ENCODE results near the gene TRAF3IP1. TPM values are rescaled to one million over a fixed set of nuclear protein-coding genes. Genes with fewer than 3 reads are reported as not detected.

The TRAF3IP1 gene
- total and polyA plus RNA-seq, 3 donors from 2014 or later = 22.1 to 40.9 (median 38.0) TPM

DNA sequence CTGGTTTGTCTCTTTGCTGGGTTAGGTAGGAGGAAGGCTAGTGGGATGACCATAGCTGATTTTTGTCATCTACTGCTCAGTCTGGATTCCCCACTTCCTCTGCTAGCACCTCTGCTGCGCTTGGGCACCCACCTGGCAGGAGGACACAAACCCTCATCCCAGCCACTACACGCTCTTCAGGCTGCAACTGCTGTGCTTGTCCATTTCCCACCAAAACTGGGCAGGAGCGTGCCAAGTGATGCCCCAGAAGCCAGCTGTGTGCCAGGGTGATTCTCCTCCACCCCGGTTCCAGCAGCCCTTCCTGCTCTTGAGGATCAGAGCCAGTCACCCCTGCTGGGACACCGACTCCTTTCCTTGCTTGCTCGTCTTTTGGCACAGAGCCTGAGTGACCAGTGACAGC lies 16.2 kb upstream of the TRAF3IP1 start:
- peaks cover 16% of the 10 kb centered on the region for H3K4me1 ChIP-seq
- no peak overlapping the region for H3K27ac ChIP-seq
- intact Hi-C loops (cut with DNase I; ENCODE audit: low total_unique reads) = no loop called here
- H3K36me3 ChIP-seq (ENCODE audit: low read depth, missing control alignments) = no peaks in the 10 kb centered on the region
- no peak for TF ChIP-seq POLR2A (IDR thresholded peaks at IDR 0.05)
- TF ChIP-seq, protein P1, sequence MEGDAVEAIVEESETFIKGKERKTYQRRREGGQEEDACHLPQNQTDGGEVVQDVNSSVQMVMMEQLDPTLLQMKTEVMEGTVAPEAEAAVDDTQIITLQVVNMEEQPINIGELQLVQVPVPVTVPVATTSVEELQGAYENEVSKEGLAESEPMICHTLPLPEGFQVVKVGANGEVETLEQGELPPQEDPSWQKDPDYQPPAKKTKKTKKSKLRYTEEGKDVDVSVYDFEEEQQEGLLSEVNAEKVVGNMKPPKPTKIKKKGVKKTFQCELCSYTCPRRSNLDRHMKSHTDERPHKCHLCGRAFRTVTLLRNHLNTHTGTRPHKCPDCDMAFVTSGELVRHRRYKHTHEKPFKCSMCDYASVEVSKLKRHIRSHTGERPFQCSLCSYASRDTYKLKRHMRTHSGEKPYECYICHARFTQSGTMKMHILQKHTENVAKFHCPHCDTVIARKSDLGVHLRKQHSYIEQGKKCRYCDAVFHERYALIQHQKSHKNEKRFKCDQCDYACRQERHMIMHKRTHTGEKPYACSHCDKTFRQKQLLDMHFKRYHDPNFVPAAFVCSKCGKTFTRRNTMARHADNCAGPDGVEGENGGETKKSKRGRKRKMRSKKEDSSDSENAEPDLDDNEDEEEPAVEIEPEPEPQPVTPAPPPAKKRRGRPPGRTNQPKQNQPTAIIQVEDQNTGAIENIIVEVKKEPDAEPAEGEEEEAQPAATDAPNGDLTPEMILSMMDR (IDR thresholded peaks at IDR 0.05) = no peak
- WGBS, 2 donors = 85 to 95% methylated on average over 4 to 6 of the region's 6 CpGs
- no peaks in the 10 kb centered on the region for H3K9me3 ChIP-seq
- DNase-seq = no peak
- H3K4me3 ChIP-seq = no peak overlapping the region
- no peaks in the 10 kb centered on the region for H3K27me3 ChIP-seq

DNA sequence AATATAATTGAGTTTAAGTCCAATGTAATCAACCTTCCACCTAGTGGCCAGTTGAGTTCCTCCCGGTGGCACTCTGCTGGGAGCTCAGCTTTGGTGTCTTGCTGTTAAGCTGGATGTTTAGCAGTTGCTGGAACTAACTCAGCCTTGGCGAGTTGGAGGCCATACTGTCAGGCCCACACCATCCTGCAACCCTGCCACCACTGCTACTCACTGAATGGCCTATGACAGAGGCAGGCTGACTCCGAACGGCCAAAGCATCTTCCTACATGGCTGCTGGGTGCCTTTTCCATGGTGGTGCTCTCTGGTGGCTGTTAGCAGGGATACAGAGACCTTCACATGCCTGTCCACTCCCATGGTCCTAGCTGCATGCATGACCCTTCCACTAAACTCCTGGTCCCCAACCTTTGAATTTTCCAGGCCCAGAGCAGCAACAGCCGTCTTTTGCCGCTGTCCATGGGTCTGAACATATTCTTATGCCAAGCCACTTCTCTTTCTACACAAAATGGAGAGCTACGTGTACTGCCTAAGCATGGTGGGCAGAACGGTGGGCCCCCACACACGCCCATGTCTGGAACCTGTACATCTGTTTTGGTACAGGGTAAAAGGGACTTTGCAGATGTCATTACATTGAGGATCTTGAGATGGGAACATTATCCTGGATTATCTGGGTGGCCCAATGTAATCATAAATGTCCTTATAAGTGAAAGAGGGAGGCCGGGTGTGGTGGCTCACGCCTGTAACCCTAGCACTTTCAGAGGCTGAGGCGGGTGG lies 15.0 kb upstream of the TRAF3IP1 start:
- Histone ChIP-seq H3K9me3 (no peaks in the 10 kb centered on the region), H3K36me3 (ENCODE audit: low read depth, missing control alignments) (no peaks in the 10 kb centered on the region), H3K27me3 (no peaks in the 10 kb centered on the region), H3K4me3 (no peak overlapping the region), H3K27ac (no peak overlapping the region), H3K4me1 (peaks cover 6% of the 10 kb centered on the region)
- DNase-seq = no peak
- intact Hi-C loops (cut with DNase I; ENCODE audit: low total_unique reads) = no loop called here
- TF ChIP-seq POLR2A (IDR thresholded peaks at IDR 0.05) = no peak
- TF ChIP-seq, protein P1 (IDR thresholded peaks at IDR 0.05) = peak in 2 of 3 experiments; percentile 6 to 22
- WGBS, 2 donors = 83 to 89% methylated on average over 10 to 12 of the region's 12 CpGs

GRCh38 chr2:238305965-238306671 lies 14.2 kb upstream of the TRAF3IP1 start:
- peaks cover 2% of the 10 kb centered on the region for H3K4me1 ChIP-seq

GRCh38 chr2:238306672-238306998 lies 13.7 kb upstream of the TRAF3IP1 start:
- no peaks in the 10 kb centered on the region for H3K36me3 ChIP-seq (ENCODE audit: low read depth, missing control alignments)
- DNase-seq = no peak
- no peaks in the 10 kb centered on the region for H3K9me3 ChIP-seq
- H3K4me3 ChIP-seq = no peak overlapping the region
- TF ChIP-seq, protein P1 (IDR thresholded peaks at IDR 0.05) = no peak
- no peak for TF ChIP-seq POLR2A (IDR thresholded peaks at IDR 0.05)
- intact Hi-C loops (cut with DNase I; ENCODE audit: low total_unique reads) = no loop called here
- WGBS, 2 donors = 80 to 85% methylated on average over 5 of the region's 5 CpGs
- no peak overlapping the region for H3K27ac ChIP-seq
- no peaks in the 10 kb centered on the region for H3K27me3 ChIP-seq
- H3K4me1 ChIP-seq = no peaks in the 10 kb centered on the region

More at GRCh38 chr2:238305965-238306671, 14.2 kb upstream of the TRAF3IP1 start:
- intact Hi-C loops (cut with DNase I; ENCODE audit: low total_unique reads) = no loop called here
- WGBS, 2 donors = 89 to 94% methylated on average over 10 to 11 of the region's 11 CpGs
- Histone ChIP-seq H3K4me3 (no peak overlapping the region), H3K27ac (no peak overlapping the region), H3K36me3 (ENCODE audit: low read depth, missing control alignments) (no peaks in the 10 kb centered on the region), H3K9me3 (no peaks in the 10 kb centered on the region), H3K27me3 (no peaks in the 10 kb centered on the region)
- no peak for DNase-seq
- TF ChIP-seq POLR2A (IDR thresholded peaks at IDR 0.05) = no peak
- TF ChIP-seq, protein P1 (IDR thresholded peaks at IDR 0.05) = no peak

Data from testis (tissue), 3 donors.